Suprapubic skin (tissue), 3 donors: Measurements from ENCODE around the gene CXCR1.

ENCODE experiments used
- POLR2A ChIP-seq, 2 donors: fragments of 450-650 bp; IDR thresholded peaks; one replicate each; pipeline ENCODE4 v1.6.1; 2017; ENCODE audit warnings: antibody characterized with exemption in 2 of 2, mild to moderate bottlenecking in 2 of 2, moderate library complexity in 2 of 2
- TF ChIP-seq, protein P1 (sequence below), 2 donors: fragments of 200-600 bp in 1 of 2; fragments of 450-650 bp in 1 of 2; sonication (generic) in 1 of 2; IDR thresholded peaks; one replicate each; pipeline ENCODE4 v1.5.1; 2016 to 2019; ENCODE audit warnings: antibody characterized with exemption in 2 of 2, mild to moderate bottlenecking in 1 of 2, moderate library complexity in 1 of 2

DNA sequence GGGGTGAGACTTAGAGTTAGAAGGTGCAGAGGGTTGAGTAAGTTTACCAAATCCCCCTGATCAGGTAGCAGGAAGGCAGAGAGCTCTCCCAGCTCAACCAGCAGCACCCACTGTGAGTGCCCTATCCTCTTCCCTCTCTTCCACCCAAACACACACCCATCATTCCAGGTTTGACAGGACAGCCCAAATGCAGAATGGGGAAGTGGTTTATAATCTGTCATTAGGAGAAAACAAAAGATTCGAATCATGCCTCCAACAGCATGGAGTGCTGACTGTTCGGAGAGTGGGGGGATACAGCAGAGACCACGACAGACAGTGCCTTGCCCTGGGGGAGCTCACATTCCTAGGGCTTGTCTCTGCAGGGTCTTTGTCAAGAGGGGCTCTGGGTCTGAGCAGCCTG is 29.2 kb downstream of the CXCR1 start:
- TF ChIP-seq, protein P1, sequence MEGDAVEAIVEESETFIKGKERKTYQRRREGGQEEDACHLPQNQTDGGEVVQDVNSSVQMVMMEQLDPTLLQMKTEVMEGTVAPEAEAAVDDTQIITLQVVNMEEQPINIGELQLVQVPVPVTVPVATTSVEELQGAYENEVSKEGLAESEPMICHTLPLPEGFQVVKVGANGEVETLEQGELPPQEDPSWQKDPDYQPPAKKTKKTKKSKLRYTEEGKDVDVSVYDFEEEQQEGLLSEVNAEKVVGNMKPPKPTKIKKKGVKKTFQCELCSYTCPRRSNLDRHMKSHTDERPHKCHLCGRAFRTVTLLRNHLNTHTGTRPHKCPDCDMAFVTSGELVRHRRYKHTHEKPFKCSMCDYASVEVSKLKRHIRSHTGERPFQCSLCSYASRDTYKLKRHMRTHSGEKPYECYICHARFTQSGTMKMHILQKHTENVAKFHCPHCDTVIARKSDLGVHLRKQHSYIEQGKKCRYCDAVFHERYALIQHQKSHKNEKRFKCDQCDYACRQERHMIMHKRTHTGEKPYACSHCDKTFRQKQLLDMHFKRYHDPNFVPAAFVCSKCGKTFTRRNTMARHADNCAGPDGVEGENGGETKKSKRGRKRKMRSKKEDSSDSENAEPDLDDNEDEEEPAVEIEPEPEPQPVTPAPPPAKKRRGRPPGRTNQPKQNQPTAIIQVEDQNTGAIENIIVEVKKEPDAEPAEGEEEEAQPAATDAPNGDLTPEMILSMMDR (IDR thresholded peaks at IDR 0.05) = no peak
- TF ChIP-seq POLR2A (IDR thresholded peaks at IDR 0.05) = no peak
